BE2C (cell line): ENCODE data around the gene KRTAP4-5.
"Not testable (repeated sequence)": the region's sequence is repeated elsewhere in the genome, so short reads cannot be mapped to it uniquely, and the experiment has no call there.

Experiments used
- DNase-seq: peaks from one replicate; pipeline ENCODE4 v3.0.0-alpha.2; 2020
- H3K27me3 ChIP-seq: fragments of 250-450 bp; sonication (Bioruptor Pico); 2 replicates; pipeline ENCODE4 v1.5.1; 2020; ENCODE audit warnings: mild to moderate bottlenecking
- H3K36me3 ChIP-seq: fragments of 250-450 bp; sonication (Bioruptor Pico); 2 replicates; pipeline ENCODE4 v1.5.1; 2020; ENCODE audit warnings: mild to moderate bottlenecking
- H3K4me1 ChIP-seq: fragments of 250-450 bp; sonication (Bioruptor Pico); 2 replicates; pipeline ENCODE4 v1.5.1; 2020
- H3K4me3 ChIP-seq: 2 replicates; pipeline ENCODE4 v1.5.1; 2011; ENCODE audit warnings: low read depth, low read length
- H3K9me3 ChIP-seq: fragments of 250-450 bp; sonication (Bioruptor Pico); 2 replicates; pipeline ENCODE4 v1.5.1; 2020
- TF ChIP-seq, protein P1 (sequence below): IDR thresholded peaks from 2 replicates; pipeline ENCODE4 v1.5.1; 2012; ENCODE audit warnings: mild to moderate bottlenecking, low read depth, low read length

Gene KRTAP4-5

DNA sequence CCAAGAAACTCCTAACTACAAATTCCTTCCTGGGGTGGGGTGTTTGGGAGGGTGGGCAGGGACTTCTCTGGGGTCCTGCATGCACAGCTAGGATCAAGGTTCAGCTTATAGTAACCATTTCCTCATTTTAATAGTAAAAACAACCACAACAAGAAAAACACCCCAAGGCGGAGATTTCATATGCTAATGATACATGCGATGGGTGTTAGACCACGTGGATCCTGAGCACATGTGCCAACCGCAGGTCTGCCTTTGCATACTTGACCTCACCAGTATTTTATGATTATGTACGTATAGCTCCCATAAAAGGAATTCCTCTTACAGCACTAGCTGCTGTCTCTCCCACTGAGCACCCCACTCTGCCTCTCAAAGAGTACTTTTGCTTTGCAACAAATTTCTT lies 33.3 kb downstream of the KRTAP4-5 start:
- H3K4me1 ChIP-seq: no peaks in the 10 kb centered on the region

DNA sequence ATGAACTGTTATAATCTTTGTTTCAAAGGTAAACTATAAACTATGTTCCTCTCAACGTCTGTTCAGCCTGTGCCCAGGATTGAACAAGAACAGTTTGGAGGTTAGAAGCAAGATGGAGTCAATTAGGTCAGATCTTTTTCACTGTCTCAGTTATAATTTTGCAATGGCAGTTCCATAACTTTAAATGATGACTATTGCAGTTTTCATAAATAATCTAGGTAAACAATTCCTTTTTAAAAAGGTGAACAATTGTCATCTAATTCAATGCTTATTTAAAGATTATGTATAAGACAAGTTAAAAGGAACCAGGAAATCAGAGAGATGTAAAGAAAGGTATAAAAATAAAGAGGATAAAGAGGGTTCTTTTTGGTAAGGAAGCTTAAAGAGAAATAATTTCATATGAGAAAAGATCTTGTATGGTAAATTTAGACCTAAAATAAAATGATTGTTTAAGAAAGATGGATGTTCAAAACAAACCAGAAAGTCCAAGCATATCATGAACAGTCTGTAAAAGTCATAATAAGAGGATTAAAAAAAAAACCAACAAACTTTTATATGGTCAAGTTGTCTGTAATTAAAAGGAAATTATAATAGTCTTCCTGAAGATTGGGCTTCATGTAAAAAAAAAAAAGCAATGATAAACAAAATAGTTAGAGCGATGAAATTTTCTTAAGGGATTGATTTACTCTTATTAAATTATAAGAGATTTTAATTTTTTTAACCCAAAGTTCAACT lies 38.3 kb downstream of the KRTAP4-5 start:
- Histone ChIP-seq H3K9me3 (no peaks in the 10 kb centered on the region), H3K4me1 (no peaks in the 10 kb centered on the region), H3K4me3 (no peak overlapping the region), H3K27me3 (peaks cover 3% of the 10 kb centered on the region; the same call in 1 of the 2 replicates), H3K36me3 (no peaks in the 10 kb centered on the region)
- TF ChIP-seq, protein P1, sequence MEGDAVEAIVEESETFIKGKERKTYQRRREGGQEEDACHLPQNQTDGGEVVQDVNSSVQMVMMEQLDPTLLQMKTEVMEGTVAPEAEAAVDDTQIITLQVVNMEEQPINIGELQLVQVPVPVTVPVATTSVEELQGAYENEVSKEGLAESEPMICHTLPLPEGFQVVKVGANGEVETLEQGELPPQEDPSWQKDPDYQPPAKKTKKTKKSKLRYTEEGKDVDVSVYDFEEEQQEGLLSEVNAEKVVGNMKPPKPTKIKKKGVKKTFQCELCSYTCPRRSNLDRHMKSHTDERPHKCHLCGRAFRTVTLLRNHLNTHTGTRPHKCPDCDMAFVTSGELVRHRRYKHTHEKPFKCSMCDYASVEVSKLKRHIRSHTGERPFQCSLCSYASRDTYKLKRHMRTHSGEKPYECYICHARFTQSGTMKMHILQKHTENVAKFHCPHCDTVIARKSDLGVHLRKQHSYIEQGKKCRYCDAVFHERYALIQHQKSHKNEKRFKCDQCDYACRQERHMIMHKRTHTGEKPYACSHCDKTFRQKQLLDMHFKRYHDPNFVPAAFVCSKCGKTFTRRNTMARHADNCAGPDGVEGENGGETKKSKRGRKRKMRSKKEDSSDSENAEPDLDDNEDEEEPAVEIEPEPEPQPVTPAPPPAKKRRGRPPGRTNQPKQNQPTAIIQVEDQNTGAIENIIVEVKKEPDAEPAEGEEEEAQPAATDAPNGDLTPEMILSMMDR: no peak
- DNase-seq: no peak

More for the DNA sequence above, 33.3 kb downstream of the KRTAP4-5 start:
- H3K36me3 ChIP-seq: no peaks in the 10 kb centered on the region
- no peaks in the 10 kb centered on the region for H3K9me3 ChIP-seq
- H3K27me3 ChIP-seq: peaks cover 4% of the 10 kb centered on the region; the same call in 1 of the 2 replicates
- TF ChIP-seq, protein P1: no peak
- DNase-seq: no peak
- no peak overlapping the region for H3K4me3 ChIP-seq

DNA sequence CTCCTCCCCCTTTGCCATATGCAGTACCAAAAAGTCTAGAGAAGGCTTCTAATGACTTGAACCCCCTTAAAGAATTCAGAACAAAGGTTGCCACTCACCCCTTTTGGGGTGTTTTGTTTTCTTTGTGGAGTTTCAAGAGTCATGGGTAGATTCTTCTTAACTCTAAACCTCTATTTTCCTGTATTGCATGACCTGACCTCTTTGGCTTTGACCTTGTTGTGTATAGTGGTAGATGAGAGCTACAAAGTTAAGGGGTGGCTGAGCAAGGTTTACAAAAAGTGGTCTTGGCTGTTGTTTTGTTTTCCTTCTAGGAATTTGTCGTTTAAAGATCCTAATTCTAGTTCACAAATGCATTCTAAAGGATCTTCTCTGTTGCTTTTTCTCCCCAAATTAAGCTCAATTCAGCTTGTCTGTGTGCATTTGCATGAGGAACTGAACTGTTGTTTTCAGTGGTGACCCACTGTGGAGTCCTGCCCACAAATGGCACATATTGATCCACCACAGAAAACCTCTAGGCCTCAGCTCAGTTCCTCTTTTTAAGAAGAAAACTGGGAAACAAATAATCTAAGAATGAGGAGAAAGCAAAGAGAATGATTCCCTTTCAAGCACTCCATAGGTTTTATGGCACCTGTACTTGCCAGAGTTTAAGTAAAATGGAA lies 40.8 kb downstream of the KRTAP4-5 start:
- H3K9me3 ChIP-seq, H3K27me3 ChIP-seq, H3K36me3 ChIP-seq, H3K4me1 ChIP-seq, DNase-seq, H3K4me3 ChIP-seq: not testable (repeated sequence)

DNA sequence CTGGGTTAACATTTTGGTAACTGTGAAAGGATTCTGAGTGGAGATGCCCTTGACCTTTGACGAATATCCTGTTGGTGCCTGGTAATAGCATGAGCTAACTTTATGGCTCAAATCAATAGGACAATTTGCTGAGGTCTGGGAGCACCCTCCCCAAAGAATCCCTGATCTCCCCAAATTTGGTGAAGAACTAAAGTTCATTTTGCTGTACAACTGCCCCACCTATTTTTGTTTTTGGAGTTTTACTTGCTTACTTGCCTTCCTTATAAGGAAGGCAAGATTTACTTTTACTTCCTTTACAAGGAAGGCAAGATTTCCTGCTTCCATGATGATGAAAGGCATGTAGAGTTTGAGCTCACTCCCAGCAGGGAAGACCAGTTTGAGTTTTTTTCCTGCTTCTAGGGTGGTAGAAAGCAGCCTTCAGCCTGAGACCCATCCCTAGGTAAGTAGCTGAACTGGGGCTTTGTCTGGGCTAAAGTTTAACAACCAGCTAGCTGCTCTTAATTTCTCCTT lies 41.6 kb downstream of the KRTAP4-5 start:
- Histone ChIP-seq H3K4me3 (no peak overlapping the region), H3K27me3 (peaks cover 3% of the 10 kb centered on the region; the same call in 1 of the 2 replicates), H3K4me1 (no peaks in the 10 kb centered on the region), H3K9me3 (no peaks in the 10 kb centered on the region), H3K36me3 (no peaks in the 10 kb centered on the region)
- DNase-seq: no peak
- TF ChIP-seq, protein P1: no peak

DNA sequence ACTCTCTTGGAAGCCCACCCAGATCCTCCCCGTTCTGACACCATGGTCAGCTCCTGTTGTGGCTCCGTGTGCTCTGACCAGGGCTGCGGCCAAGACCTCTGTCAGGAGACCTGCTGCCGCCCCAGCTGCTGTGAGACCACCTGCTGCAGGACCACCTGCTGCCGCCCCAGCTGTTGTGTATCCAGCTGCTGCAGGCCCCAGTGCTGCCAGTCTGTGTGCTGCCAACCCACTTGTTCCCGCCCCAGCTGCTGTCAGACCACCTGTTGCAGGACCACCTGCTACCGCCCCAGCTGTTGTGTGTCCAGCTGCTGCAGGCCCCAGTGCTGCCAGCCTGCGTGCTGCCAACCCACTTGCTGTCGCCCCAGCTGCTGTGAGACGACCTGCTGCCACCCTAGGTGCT lies 44.3 kb downstream of the KRTAP4-5 start, which contains the start of gene KRTAP4-9:
TSS of gene KRTAP4-9 (plus strand) at position 43 of the 400 bp plus-strand sequence. CDS start at position 43, 0 bp downstream.
- DNase-seq, H3K36me3 ChIP-seq, H3K9me3 ChIP-seq, H3K27me3 ChIP-seq, H3K4me1 ChIP-seq, H3K4me3 ChIP-seq: not testable (repeated sequence)

DNA sequence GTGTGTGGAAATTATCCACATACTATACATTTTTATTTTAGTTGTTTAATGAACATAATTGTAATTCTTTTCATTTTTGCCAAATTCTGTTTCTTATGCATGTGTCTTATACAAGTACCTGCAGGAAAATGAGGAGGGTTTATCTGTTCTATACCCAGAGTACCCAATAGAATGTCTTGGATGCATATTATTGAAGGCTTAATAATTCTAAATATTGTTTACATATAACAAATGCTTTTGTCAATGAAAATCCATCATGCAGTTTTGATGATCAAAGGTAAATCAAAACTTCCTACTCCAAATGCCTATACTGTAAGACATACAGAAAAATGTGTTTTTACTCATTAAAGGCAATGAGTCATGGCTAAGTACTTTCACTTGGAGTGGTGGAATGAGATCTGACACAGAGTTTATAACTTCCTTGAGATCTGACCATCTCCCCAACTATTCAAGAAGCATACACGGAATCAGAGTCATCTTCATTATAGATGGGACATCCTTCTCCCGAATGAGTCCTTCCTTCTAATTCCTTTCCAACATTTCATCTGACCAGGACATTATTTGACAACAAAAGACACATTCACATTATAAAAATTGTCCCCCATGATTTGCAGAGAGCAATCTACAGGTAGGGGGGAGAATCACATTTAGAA lies 45.1 kb downstream of the KRTAP4-5 start:
- H3K27me3 ChIP-seq, H3K4me3 ChIP-seq, H3K36me3 ChIP-seq, H3K4me1 ChIP-seq, H3K9me3 ChIP-seq, DNase-seq: not testable (repeated sequence)

DNA sequence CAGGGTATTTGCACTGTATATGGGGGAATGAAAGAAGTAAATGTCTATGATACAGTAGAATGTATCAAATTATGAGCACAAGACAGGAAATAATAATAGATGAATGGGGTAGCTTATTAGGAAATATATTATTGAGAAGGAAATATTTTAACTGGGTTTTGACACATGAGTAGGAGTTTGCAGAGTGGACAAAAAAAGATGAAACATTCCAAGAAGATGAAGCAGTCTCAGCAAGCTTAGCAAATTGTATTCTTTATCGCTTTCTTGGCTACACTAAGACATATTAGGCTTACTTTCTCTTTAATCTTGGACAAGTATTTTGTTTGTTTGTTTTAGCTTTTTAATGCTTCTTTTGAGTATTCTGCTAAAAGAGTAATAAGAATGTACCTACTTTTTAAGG lies 45.7 kb downstream of the KRTAP4-5 start:
- DNase-seq: no peak
- Histone ChIP-seq H3K4me3 (no peak overlapping the region), H3K9me3 (no peaks in the 10 kb centered on the region), H3K4me1 (no peaks in the 10 kb centered on the region), H3K36me3 (no peaks in the 10 kb centered on the region), H3K27me3 (peaks cover 3% of the 10 kb centered on the region; the same call in 1 of the 2 replicates)
- TF ChIP-seq, protein P1: no peak
